H1 (cell line): ENCODE results near the gene ZDHHC23.

ENCODE experiments used
- ATF2 ChIP-seq: IDR thresholded peaks from 2 replicates; pipeline ENCODE4 v1.6.1; 2012; ENCODE audit warnings: low read length, inconsistent platforms
- BCL11A ChIP-seq, 2 experiments: IDR thresholded peaks; one replicate each; pipeline ENCODE4 v1.6.1; 2011; ENCODE audit warnings: low read depth in 2 of 2, low read length in 2 of 2, mild to moderate bottlenecking in 2 of 2
- CHD7 ChIP-seq: fragments of 300-600 bp; sonication (generic); IDR thresholded peaks from 2 replicates; pipeline ENCODE4 v1.7.1; 2012; ENCODE audit warnings: low read length, moderate library complexity, mild to moderate bottlenecking, inconsistent platforms; ENCODE audit not compliant: insufficient replicate concordance
- CTCF ChIP-seq, 3 experiments: IDR thresholded peaks; 1 replicate in 2 of 3; 2 replicates in 1 of 3; pipeline versions ENCODE4 v1.5.1 to v1.6.1; 2011; ENCODE audit warnings: low read length in 3 of 3, mild to moderate bottlenecking in 3 of 3, inconsistent platforms in 2 of 3, low read depth in 1 of 3, moderate library complexity in 1 of 3; ENCODE audit not compliant: insufficient read depth in 1 of 3; ENCODE audit errors: control extremely low read depth in 1 of 3
- HDAC2 ChIP-seq, 2 experiments: fragments of 300-600 bp in 1 of 2; sonication (generic) in 1 of 2; IDR thresholded peaks; 2 replicates each; pipeline ENCODE4 v1.6.1; 2011 to 2012; ENCODE audit warnings: low read depth in 2 of 2, low read length in 2 of 2, mild to moderate bottlenecking in 2 of 2, moderate library complexity in 2 of 2, borderline replicate concordance in 1 of 2, inconsistent platforms in 1 of 2
- MAX ChIP-seq: IDR thresholded peaks from 2 replicates; pipeline ENCODE4 v1.6.1; 2012; ENCODE audit warnings: inconsistent platforms
- POU5F1 ChIP-seq: IDR thresholded peaks from 2 replicates; pipeline ENCODE4 v1.6.1; 2011; ENCODE audit warnings: low read depth, mild to moderate bottlenecking, low read length, moderate library complexity

GRCh38 chr3:114011059-114011797 lies 63.4 kb downstream of the ZDHHC23 start:
- TF ChIP-seq ATF2 (no peak), CHD7 (no peak), POU5F1 (no peak), CTCF (IDR thresholded peaks at IDR 0.05; ENCODE audit: control extremely low read depth in 1 of 3, insufficient read depth in 1 of 3, low read depth in 1 of 3, low read length in 3 of 3) (no peak), MAX (no peak), HDAC2 (IDR thresholded peaks at IDR 0.05; ENCODE audit: borderline replicate concordance in 1 of 2, low read depth in 2 of 2, low read length in 2 of 2) (no peak), BCL11A (IDR thresholded peaks at IDR 0.05; ENCODE audit: low read depth in 2 of 2, low read length in 2 of 2) (no peak)
